Tongue (tissue), 2 donors: ENCODE data around the gene TRIOBP. TPM values are rescaled to one million over a fixed set of nuclear protein-coding genes. Genes with fewer than 3 reads are reported as not detected.
A peak's percentile ranks its signal among the peaks of the same experiment; 100 is the strongest.

Source experiments
- DNase-seq: peaks from one replicate; pipeline ENCODE4 v3.0.0-alpha.2; 2015
- total RNA-seq: library from RNA; depleted of rRNA; stranded (reverse); fragments of >200 nt; gene quantifications from one replicate; pipeline ENCODE4 v1.2.3, GENCODE V29; 2014

Gene TRIOBP
- total RNA-seq, 1 donor from 2014 or later, result 87.7 TPM

- no peak for DNase-seq
Measured at GRCh38 chr22:37728620-37729019, 31.8 kb downstream of the TRIOBP start.

DNA sequence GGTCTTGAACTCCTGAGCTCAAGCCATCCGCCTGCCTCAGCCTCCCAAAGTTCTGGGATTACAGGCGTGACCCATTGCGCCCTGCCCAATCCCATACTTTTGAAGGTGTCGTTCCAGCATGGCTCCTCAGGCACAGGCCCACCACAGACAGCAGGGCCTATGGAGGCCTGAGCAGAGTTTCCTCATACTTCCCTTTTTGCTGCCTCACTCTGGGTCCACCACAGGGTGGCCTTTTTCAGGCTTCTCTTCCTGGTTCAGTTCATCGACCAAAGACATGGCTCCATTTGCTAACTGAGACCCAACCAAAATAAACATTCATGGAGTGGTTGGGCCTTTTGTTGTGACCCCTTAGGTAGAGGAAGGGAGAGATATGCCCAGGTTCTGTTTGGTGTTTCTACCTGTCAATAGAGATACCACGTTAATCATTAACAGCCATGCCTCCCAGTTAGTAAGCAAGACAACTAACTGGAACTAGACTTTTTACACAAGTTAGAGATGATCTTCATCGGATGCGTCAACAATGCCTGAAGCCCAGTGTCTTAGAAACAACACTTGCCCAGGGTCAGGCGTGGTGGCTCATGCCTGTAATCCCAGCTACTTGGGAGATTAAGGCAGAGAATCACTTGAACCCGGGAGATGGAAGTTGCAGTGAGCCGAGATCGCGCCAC, 35.1 kb downstream of the TRIOBP start:
- DNase-seq, result no peak

DNA sequence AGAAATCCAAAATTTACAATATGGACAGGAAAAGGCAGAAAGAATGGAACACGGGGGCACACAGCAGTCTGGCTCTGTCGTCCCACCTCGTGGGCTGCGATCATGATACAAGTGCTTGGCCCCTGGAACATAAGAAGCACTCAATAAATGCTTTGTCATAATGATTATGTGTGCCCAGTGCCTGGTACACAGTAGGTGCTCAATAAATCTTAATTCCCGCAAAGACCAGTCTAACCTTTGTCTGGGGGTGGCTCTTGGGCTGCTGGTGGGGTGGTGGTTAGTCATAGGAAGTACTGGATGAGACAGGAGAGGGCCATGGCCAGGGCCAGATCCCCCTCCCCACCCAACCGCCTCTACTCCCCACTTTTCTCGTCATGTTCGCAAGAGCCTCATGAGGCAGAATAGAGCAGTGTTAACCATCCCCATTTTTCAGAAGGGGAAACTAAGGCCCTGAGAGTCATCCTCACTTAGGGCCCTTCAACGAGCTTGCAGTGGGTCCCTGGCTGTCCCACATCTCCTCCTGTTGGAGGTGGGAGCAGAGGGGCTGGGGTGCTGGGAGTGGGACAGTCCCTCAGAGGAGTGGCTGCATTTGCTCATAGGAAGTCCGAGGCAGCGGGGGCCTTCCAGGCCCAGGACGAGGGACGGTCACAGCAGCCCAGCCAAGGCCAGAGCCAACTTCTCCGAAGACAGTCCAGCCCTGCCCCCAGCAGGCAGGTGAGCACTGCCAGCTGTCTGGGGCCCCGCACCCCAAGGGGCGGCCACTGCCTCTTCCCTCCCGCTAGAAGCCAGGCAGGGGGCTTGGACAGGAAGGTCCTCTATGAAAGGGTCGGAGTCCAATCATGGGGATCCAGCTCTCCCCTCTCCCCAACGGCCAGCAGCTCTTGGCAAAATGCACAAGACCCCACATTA, 36.1 kb downstream of the TRIOBP start:
- DNase-seq, result no peak

DNA sequence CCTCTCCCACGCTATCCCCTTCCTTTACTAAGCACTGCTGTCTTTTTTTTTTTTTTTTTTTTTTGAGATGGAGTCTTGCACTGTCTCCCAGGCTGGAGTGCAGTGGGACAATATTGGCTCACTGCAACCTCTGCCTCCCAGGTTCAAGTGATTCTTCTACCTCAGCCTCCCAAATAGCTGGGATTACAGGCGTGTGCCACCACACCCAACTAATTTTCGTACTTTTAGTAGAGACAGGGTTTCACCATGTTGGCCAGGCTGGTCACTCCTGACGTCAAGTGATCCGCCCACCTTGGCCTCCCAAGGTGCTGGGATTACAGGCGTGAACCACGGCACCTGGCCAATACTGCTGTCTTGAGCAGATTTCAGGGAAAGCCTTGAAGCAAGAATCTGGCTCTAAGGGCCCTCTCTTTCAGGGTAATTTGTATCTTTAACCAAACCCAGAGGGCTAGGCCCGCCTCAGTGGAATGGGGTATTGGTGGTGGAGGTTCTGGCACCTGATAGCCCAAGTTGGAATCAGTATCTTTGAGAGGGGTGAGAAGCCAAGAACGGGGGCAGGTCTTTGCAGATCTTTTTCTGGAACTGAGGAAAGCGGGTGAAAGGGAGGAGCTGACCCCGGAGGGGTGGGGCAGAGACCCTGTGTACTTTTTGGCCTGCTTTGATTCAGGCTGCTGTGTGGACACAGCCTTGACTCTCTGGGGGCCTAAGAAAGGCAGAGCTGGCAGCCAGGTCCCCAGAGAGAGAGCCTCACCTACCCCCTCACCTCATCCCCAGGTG, 37.0 kb downstream of the TRIOBP start:
- no peak for DNase-seq

- DNase-seq, result no peak
Measured at GRCh38 chr22:37734402-37734700, 37.5 kb downstream of the TRIOBP start.

- no peak for DNase-seq
Measured at GRCh38 chr22:37734964-37735451, 38.2 kb downstream of the TRIOBP start.

DNA sequence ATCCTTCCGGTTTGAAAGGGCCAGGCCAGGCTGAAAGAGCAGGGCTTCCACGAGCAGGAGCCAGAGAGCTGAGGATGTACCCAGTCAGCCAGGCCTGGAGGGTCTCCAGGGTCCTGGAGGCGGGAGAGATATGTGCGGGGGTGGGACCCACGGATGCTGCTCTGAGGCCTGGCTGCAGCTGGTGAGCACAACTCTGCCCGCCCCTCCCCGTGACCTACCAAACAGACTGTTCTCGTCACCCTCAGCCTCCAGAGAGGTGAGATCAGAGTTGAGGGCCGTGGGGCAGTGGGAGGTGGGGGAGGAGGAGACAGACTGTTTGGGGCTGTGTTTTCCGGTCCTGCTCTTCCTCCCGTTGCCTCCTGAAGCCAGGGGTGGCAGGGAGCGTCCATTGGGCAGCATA, 42.2 kb downstream of the TRIOBP start:
- peak; percentile 83 for DNase-seq

GRCh38 chr22:37739611-37740049, 42.8 kb downstream of the TRIOBP start:
- DNase-seq, result no peak

GRCh38 chr22:37740455-37741311, 43.8 kb downstream of the TRIOBP start:
- no peak for DNase-seq

DNA sequence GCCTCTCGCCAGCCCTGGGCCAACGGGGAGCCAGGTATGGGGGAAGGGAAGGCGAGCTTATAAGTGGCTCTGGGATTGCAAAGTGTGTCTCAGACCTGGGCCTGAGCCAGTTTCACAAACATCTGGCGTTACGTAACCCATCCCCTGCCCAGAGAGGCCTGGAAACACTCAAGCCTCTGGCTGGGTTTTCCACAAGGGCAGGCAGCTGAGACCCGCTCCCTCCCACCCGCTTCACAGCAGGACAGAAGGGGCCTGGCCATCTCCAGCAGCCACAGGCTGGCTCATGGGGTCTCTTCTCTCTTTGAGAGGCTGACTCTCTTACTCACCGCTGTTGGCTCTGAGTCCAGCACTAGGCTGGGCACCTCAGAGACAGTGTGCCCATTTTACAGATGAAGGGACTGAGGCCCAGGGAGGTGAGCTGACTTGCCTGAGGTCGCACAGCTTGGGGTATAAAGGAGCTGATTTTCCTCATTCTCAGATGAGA, 44.5 kb downstream of the TRIOBP start:
- peak; percentile 98 for DNase-seq

DNA sequence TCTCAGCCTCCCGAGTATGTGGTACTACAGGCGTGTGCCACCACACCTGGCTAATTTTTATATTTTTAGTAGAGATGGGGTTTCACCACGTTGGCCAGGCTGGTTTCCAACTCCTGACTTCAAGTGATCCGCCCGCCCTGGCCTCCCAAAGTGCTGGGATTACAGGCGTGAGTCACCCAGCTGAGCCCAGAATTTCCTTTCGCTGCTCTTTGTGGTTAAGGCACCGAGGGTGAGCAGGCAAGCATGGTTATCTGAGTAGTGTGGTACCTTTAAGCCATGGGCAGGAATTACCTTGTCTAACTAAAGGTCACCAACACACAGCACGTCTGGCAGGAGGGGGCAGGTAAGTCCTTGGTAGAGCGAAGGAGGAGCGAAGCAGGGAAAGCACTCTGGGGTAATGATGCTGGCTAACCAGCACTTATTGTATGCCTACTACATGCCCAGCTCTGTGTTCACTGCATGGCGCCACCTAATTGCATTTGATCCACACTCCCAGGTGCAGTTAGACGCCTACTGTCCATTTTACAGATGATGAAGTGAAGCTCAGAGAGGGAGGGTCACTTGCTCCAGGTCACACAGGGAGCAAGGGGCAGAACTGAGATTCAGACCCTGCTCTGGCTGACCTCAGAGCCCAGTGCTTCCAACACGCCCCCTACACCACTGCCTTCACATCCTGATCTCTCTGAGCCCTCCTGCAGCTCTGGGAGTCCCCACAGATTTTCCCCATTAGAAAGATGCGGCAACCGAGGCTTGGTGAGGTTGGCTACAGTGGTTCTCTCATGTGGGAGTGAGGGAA, 45.7 kb downstream of the TRIOBP start:
- no peak for DNase-seq

GRCh38 chr22:37744589-37744988, 47.7 kb downstream of the TRIOBP start:
- DNase-seq, result no peak

DNA sequence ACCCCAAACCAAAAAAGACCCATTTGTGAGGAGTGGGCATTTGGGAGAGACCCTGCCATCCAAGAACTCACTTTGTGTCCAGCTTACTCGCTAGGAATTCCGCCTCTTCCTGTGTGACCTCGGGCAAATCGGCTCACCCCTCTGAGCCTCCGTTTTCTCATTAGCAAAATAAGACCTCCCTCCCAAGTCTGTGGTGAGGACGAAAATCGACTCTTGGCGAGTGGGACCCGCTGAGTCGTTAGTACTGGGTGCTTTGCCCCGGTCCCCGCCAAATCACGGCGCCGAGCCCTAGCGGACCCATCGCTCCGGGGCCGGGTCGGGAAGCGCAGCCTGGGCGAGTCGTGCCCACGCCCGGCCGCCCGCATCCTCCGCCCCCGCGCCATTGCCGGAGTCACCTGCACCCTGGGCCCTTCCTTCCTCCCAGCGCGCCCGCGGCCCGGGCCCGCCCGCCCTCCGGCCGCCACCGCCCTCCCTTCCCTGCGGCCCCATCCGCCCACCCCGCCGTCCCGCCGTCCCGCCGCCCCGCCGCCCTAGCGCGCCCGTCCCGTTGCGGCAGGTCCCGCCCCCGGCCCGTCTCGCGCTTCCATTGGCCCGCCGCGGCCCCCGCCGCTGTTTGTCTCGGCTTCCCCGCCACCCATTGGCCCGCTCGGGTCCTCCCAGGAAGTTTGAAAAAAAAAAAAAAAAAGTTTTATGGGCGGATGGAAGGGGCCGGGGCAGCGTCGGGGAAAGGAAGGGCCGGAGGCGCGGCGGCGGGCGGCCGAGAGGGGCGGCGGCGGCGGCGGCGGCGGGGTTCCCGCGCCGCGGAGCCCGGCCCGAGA, 48.9 kb downstream of the TRIOBP start:
- peak; percentile 96 for DNase-seq

- no peak for DNase-seq
Measured at GRCh38 chr22:37746366-37747079, 49.7 kb downstream of the TRIOBP start.

DNA sequence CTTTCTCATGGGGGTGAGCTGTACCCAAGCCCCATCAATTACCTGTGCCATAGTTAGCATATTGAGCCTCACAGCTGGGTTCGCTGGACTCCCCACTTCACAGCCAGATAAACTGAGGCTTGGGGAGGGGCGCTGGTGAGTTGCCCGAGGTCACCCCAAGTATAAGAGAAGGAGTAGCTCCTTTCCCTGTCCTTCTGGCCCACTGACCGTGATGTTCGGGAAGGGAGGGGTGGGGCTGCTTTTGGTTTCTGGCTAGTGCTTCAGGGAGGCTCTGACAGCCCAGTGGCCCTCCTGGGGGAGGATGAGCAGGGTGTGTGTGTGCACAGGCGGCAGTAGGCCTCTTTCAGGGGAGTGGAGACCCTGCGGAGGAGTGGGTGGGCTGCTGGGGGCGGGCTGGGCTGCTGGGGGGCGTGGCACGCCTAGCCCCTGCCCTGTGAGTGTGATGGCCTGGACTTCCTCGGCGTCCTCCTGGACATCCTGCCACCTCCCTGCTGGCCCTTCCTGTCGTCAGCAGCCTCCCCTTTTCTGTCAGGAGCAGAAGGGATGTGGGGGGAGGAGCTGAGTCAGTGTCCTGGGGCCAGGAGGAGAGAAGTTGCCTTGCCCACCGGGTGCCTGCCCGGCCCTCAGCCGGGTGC, 50.3 kb downstream of the TRIOBP start:
- DNase-seq, result no peak

GRCh38 chr22:37747715-37748100, 50.9 kb downstream of the TRIOBP start:
- no peak for DNase-seq

DNA sequence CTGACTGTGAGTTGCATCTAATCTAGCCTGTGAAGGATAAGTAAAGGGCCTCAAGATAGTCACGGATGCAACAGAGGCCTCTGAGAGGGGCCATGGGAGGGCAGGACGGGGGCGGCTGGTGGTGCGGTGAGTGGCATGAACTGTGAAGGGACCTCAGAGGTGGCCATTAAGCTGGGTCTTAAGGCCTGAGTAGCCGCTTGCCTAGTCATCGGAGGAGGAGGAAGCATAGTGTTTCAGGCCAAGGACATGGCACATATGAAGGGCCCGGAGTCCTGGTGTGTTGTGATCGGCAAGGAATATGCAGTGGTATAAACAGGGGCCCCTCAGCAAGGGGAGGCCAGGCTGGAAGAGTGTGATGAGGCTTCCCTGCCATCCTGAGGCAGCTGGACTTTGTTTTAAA, 51.8 kb downstream of the TRIOBP start:
- DNase-seq, result no peak

DNA sequence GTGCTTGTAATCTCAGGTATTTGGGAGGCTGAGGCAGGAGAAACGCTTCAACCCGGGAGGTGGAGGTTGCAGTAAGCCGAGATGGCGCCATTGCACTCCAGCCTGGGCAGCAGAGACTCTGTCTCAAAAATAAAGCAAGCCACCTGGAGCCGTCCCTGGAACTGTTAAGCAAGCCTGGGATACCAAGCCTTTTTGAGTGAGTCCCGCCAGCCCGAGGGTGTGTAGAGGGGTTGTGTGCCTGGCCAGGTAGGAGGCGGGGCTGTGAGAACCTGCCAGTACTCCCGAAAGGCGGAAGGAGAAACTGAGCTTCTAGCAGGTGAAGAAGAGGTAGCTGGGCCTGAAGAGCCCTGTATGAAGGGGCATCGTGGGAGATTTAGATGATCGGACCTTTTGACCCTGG, 52.4 kb downstream of the TRIOBP start:
- no peak for DNase-seq
